ENCODE measurements around the gene WDR27.

DNA sequence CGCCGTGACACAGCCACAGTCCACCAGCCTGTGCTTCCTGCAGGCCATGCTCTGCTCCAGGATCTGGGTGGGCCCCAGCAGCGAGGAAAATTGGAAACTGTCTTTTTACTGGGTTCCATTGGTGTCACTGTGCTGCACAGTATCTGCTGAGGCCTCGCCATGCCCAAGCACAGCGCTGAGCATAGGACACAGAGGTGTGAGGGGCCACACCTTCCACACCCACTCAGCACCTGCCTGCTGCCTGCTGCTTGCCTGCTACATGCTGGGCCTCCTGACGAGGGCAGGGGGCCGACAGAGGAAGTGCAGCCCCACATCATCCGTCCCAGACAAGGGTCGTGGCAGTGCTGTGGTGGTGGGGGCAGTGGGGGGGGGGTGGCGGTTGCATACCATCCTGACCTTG is 275.2 kb downstream of the WDR27 start:
- no peak for TF ChIP-seq CTCF (IDR thresholded peaks at IDR 0.05; ENCODE audit: poor library complexity, severe bottlenecking)
- no peak for TF ChIP-seq RAD21 (conservative IDR thresholded peaks at IDR 0.05)
- no peak for TF ChIP-seq REST (IDR thresholded peaks at IDR 0.05; ENCODE audit: borderline replicate concordance)
- no peak for TF ChIP-seq EZH2 (IDR thresholded peaks at IDR 0.05; ENCODE audit: borderline replicate concordance, insufficient read depth, low read length, poor library complexity, severe bottlenecking)
- TF ChIP-seq POLR2AphosphoS5 (IDR thresholded peaks at IDR 0.05) = no peak
- TF ChIP-seq EP300 (conservative IDR thresholded peaks at IDR 0.05; ENCODE audit: poor library complexity, severe bottlenecking) = no peak
- TF ChIP-seq TAF1 (IDR thresholded peaks at IDR 0.05; ENCODE audit: low read depth) = no peak
- TF ChIP-seq SMC3 (conservative IDR thresholded peaks at IDR 0.05; ENCODE audit: poor library complexity) = no peak
- TF ChIP-seq MXI1 (conservative IDR thresholded peaks at IDR 0.05; ENCODE audit: poor library complexity, severe bottlenecking) = no peak

Measured in neural cell (in vitro differentiated cells).